ENCODE data around the gene SULF2.

Gene SULF2

DNA sequence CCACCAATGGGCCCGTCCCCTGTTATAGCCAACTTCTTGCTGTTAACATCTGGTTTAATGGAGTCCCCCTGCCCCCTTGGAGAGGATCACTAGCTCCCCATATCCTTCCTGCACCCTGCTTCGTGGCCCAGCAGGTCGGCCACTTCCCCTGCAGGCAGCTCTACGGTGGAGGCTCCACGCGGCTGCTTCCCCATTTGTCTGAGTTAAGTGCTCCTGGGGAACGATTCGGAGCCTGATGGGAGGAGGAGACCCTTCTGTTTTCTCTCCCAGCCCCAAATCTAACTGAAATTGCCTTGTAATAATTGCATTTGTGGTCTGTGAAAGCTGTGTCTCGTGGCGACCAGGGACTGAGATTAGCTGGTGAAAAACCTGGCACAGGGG lies 74.6 kb downstream of the SULF2 start:
- no peak for DNase-seq (ENCODE audit: low read depth)

DNA sequence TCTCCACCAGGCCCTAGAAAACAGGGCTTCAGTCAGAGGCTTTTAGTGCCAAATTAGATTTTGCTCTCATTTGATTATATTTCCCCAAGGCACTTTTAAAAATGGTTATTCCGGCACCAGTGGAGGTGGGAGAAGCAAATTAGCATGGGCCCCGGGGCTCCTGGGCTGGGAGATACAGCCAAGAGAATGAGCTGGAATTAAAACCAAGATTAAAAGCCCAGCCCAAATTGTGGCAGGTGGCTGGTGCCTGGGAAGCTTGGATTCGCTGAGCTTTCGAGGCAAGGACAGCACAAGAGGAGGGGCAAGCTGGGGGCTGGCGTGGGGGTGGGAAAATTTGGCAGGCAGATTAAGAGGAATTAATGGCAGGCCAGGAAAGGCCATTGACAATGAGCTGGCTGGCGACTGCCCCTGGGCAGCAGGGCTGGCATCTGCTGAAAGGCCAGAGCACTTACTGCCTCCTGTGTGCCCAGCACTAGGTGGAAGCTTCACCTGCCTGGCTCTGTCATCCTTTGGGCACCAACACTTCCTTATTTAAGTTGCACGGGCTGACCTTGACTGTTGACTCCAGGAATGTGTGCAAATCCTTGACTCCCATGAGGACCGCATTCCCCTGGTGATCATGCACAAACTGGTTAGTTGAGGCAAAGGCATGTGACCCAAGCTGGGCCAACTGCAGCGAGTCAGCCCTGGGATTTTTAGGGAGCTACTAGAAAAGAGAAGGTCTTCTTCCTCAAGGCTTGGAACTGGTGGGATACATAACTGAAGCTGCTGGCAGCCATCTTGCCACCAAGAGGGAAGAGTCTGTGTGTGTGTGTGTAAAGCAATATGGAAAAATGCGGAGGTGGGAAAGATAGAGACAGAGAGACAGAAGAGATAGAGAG lies 76.1 kb downstream of the SULF2 start:
- no peak for DNase-seq (ENCODE audit: low read depth)

DNA sequence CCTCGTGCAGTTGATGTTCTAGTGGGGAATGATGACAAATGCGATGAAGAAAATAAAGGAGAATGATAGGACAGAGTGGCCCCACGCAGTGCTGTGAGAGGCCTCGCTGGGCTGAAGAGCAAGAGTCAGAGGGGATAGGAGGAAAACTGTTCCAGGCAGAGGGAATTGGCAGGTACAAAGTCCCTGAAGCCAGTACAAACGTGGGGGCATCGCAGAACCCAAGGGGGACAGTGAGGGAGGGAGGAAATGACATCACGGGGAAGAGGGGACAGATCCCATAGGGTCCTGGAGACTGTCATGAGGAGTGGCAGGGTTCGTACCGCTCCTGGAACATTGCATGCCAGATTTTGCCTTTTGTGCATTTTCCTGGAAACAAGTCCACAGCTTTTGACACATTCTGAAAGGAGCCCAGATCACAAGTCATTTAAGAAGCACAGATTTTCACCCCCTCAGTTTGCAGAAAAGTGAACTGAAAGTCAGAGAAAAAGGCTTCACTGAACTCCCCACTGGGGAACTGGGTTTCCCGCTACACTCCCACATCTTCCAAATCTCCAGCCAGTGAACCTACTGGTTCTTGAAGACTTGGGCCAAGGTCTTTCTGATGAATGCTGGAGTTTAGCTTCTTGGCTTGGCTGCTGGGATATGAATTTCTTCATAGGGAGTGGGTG lies 77.0 kb downstream of the SULF2 start:
- no peak for DNase-seq (ENCODE audit: low read depth)

GRCh38 chr20:47706345-47706744 lies 78.9 kb downstream of the SULF2 start:
- DNase-seq (ENCODE audit: low read depth) = no peak

GRCh38 chr20:47705497-47705856 lies 79.8 kb downstream of the SULF2 start:
- DNase-seq (ENCODE audit: low read depth) = no peak

DNA sequence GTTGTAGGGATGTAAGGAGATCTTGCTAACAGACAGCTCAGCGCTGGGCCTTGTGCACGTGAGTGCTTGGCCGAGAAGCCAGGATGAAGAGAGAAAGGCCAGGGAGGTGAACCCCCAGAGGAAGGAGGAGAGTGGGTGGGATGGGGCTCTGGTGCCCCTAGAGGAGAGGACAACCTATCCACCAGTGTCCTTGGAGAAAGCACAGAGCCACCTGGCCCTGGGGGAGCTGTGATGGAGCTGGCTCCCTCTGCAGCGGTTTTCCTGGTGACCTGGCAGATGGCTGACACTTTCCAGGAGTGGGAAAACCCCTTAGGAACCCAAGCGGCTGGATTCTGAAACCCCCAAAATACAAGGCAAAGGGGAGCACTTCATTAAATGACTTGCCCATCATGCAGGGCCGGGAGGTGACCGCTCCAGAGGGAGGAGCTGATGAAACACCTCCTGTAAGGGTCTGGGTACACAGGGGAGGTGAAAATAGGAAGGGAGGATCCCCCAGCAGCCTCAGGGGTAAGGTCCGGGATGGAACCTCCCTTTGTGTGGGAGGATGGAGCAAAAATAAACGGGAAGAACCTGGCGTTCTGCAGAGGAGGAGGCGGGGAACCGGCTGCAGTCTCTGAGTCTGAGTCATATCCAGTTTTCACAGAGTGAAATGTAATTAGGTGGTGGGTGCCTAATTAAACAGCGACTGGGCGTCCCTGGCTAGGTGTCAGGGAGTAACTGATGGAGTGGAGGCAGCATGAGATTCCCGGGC lies 80.4 kb downstream of the SULF2 start:
- DNase-seq (ENCODE audit: low read depth) = no peak

DNA sequence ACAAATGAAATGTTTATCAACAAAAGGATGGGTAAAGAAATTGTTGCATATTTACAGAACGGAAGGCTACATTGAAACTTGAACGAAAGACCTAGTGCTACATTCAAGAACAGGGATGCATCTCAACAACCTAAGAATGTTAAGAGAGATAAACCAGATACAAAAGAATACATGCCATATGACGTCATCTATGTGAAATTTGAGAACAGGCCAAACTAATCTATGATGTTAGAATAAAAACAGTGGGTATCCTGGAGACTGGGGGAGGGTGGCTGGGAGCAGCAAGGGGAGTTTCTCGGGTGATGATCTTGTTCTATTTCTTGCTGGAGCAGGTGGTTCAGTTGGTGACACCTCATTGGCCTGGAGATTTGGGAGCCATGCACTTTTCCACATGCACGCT lies 81.5 kb downstream of the SULF2 start:
- no peak for DNase-seq (ENCODE audit: low read depth)

- DNase-seq (ENCODE audit: low read depth) = no peak
Observed at GRCh38 chr20:47701612-47702011, 83.7 kb downstream of the SULF2 start.

DNA sequence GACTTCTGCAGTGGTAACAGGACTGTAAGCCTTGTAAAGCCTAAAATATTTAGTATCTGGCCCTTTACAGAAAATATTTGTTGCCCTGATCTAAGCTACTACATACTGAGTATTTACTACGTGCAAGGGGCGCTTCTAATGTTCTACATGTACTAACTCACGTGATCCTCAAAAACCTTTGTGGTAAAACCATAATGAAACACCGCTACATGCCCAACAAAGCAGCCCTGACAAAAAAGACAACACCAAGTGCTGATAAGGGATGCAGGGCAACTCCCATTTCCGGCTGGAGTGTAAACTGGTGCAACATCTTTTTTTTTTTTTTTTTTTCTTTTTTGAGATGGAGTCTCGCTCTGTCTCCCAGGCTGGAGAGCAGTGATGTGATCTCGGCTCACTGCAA lies 85.0 kb downstream of the SULF2 start:
- no peak for DNase-seq (ENCODE audit: low read depth)

DNA sequence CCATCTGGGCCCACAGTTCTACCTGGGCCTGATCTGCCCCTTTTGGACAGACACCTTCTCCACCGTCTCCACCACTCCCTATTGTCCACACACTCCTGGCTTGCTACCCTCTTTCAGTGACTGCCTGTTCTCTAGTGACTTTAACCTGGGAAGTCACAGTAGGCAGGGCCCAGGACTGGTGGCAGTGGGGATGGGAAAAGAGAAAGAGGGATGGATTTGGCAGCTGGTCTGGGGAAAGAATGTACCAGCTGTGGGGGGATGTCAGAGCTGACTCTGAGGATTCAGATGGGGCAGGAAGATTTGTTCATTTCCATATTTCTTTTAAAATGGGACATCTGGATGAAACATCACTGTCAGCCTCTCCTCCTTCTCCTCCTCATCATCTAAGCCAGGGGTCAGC lies 85.5 kb downstream of the SULF2 start:
- no peak for DNase-seq (ENCODE audit: low read depth)

DNA sequence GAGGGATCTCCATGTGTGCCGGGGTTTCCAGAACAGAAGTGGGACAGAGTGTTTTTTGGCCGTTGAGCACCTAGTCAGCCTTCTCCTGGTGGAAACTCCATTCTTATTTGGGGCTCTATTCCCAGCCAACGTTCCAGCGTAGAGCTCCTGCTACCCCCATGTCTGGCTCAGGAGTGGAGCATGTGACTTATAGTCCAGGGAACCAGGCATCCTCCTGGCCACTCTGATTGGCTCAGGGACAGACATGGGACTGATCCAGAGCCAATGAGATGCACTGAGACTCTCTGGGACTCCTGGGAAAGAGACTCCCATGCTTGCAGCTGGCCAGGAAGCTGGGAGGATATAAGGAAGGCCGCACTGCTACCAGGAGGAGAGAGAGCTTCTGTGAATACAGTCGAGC lies 87.1 kb downstream of the SULF2 start:
- DNase-seq (ENCODE audit: low read depth) = no peak

- no peak for DNase-seq (ENCODE audit: low read depth)
Observed at GRCh38 chr20:47696856-47697255, 88.4 kb downstream of the SULF2 start.

DNA sequence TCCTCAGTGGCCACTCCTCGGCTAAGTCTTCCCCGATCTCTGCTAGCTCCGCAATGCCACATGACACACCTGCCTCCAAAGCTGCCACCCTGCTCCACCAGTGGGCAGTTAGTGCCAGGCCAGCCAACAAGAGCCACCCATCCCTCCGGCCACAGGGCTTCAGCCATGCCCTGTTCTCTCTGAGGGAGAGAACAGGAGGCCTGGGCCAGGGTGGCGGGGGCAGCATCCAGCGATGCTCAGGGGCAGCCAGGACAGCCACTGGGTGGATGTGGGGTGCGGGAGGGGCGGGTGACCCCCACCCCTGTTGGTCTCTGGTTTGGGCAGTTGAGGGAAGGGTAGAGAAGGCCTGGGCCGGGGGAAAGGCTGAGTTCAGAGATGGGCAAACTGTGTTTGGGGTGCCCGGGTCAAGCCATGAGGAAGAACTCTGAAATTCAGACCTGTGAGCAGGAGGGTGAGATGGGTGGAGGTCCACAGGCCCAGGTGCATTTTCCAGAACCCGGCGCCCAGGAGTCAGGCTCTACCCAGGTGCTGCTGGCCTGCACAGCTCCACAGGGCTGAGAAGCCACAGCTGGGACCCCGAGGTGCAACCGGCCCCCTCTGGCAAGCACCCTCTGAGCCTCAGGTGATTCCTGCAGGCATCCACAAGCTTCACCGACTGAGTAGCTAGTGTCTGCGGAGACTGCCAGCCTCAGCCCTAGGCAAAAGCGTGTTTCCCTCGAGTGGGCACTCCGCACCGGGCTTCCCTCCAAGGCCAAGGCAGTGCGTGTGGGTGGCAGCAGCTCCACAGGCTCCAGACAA lies 91.1 kb downstream of the SULF2 start:
- DNase-seq (ENCODE audit: low read depth) = no peak

DNA sequence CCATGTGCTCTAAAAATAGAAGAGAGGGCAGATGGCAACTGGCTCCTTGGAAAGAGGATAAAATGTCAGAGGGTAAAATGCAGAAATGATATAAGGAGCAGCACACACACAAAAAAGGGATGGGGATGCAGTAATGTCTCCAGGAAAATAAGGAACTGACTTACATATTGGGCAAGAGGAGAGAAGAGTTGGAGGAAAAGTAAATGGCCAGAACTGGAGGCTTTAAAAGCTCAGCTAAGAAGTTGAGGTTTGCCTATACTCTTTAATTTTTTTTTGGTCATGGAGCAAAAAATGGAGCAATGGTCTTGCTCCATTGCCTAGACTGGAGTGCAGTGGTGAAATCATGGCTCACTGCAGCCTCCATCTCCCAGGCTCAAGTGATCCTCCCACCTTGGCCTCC lies 93.7 kb downstream of the SULF2 start:
- DNase-seq (ENCODE audit: low read depth) = no peak

- DNase-seq (ENCODE audit: low read depth) = no peak
Observed at GRCh38 chr20:47689731-47690130, 95.5 kb downstream of the SULF2 start.

GRCh38 chr20:47688385-47689381 lies 96.6 kb downstream of the SULF2 start:
- DNase-seq (ENCODE audit: low read depth) = no peak

GRCh38 chr20:47687095-47687987 lies 97.9 kb downstream of the SULF2 start:
- DNase-seq (ENCODE audit: low read depth) = no peak

- DNase-seq (ENCODE audit: low read depth) = no peak
Observed at GRCh38 chr20:47686545-47686944, 98.7 kb downstream of the SULF2 start.

- no peak for DNase-seq (ENCODE audit: low read depth)
Observed at GRCh38 chr20:47684306-47685080, 100.8 kb downstream of the SULF2 start.
